ENCODE measurements around the gene NDUFAF3. TPM values are rescaled to one million over a fixed set of nuclear protein-coding genes. Genes with fewer than 3 reads are reported as not detected.
A peak's percentile ranks its signal among the peaks of the same experiment; 100 is the strongest.

Gene NDUFAF3
- total and polyA plus RNA-seq, 12 donors, result 154 to 280 (median 170) TPM

DNA sequence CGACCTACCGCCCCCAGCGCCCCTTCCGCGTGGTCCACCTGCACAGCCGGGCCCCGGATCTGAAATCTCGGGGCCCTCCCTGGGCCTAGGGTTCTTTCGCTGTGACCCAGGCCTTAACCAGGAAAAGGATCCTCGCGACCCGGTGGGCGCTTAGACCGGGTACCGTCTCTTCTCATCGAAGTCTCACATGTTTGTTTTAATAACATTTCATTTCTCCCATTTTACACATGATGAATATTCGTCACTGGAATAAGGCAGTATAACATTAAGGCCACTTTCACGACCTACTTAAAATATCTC lies 3.3 kb upstream of the NDUFAF3 start:
- intact Hi-C loops (cut with DNase I), result no loop called here
- WGBS, 2 donors, result 1 to 4% methylated on average over 18 of the region's 18 CpGs
- Histone ChIP-seq H3K36me3 (peaks cover 0 to 42% (median 22%) of the 10 kb centered on the region in 9 donors), H3K4me3 (peak overlapping the region; percentile 64 to 99 (median 92)), H3K27ac (peak overlapping the region in 9 of 10 donors; percentile 73 to 100 (median 78)), H3K9me3 (no peaks in the 10 kb centered on the region), H3K27me3 (no peaks in the 10 kb centered on the region), H3K4me1 (peaks cover 8 to 53% (median 42%) of the 10 kb centered on the region in 9 donors)
- no peak for ATAC-seq
- no peak for DNase-seq
- TF ChIP-seq, protein P1, sequence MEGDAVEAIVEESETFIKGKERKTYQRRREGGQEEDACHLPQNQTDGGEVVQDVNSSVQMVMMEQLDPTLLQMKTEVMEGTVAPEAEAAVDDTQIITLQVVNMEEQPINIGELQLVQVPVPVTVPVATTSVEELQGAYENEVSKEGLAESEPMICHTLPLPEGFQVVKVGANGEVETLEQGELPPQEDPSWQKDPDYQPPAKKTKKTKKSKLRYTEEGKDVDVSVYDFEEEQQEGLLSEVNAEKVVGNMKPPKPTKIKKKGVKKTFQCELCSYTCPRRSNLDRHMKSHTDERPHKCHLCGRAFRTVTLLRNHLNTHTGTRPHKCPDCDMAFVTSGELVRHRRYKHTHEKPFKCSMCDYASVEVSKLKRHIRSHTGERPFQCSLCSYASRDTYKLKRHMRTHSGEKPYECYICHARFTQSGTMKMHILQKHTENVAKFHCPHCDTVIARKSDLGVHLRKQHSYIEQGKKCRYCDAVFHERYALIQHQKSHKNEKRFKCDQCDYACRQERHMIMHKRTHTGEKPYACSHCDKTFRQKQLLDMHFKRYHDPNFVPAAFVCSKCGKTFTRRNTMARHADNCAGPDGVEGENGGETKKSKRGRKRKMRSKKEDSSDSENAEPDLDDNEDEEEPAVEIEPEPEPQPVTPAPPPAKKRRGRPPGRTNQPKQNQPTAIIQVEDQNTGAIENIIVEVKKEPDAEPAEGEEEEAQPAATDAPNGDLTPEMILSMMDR (IDR thresholded peaks at IDR 0.05), result no peak

DNA sequence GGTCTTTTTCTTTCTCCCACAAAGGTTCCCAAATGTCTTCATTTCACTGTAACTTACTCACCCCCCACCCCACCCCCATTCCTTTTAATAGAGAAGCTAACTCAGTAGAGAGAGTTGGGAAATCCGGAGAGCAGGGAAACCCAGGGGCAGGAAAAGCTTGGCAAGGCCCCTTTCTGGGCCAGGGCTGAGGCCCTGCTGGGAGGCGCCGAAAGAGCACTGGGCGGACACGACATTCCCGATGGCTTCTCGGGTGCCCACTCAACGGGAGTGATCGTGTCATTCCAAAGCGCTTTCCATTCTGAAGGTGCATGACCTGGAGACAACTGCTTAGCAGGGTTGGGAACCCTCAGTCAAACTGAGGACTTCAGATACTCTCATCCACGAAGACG lies 2.0 kb upstream of the NDUFAF3 start:
- DNase-seq, result no peak
- peaks cover 8 to 59% (median 43%) of the 10 kb centered on the region in 9 donors for H3K4me1 ChIP-seq
- H3K9me3 ChIP-seq, result no peaks in the 10 kb centered on the region
- H3K27ac ChIP-seq, result peak overlapping the region in 9 of 10 donors; percentile 99 to 100 (median 100)
- TF ChIP-seq, protein P1 (IDR thresholded peaks at IDR 0.05), result no peak
- intact Hi-C loops (cut with DNase I), result loop anchor here in 3 of 10 donors (2.0 to 10.0 kb wide), 2 partner anchors 31 to 405 kb away; partner anchors contain the start of genes AMT (in 1 of the 3) and NICN1 (in 1 of the 3)
- H3K36me3 ChIP-seq, result peaks cover 0 to 42% (median 27%) of the 10 kb centered on the region in 9 donors
- H3K4me3 ChIP-seq, result peak overlapping the region in 9 of 10 donors; percentile 69 to 99 (median 94)
- WGBS, 2 donors, result 42 to 51% methylated on average over 12 of the region's 12 CpGs
- H3K27me3 ChIP-seq, result no peaks in the 10 kb centered on the region
- ATAC-seq, result no peak

DNA sequence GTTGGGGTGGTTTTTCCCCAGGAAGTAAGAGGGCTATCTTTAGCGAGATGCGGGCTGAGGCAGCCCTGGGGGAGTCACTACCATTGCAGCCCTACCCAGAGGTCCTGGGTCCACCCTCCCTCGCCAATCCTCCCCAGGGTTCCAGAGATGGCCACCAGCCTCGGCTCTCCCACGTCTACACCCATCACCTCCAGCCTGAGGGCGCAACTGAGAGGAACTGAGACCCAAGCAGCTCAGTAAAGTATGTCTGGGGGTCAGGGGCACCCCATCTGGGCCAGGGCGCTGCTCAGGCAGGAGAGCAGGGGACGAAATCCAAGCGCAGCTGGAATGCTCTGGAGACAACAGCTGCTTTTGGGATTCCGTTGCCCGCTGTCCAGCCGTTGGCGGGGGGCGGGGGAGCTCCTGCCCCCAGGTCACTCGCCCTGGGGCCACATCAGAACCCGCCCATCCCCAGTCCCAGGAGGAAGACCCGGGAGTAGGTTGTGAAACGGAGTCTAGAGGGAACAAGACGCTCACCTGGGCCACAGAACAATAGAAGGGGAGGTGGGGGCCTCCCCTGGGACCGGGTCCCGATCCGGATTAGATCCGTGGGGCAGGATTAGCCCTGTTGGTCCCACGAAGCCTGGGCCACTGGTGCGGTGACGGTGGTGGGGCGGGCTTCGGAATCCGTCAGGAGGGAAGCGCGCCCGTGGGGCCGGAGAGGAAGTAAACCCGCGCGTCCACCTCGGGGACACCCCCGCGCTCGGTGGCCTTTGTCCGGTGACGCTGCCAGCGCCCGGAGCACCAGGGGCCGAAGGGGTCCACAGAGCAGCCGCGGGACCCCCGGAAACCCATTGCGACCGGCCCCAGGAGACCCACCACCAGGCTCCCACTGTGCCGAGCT lies 1.4 kb upstream of the NDUFAF3 start:
- peak; percentile 60 to 62 for DNase-seq
- intact Hi-C loops (cut with DNase I), result loop anchor here in 3 of 10 donors (2.0 to 10.0 kb wide), 2 partner anchors 32 to 404 kb away; partner anchors contain the start of genes AMT (in 1 of the 3) and NICN1 (in 1 of the 3)
- Histone ChIP-seq H3K4me3 (peak overlapping the region; percentile 69 to 99 (median 92)), H3K27ac (peak overlapping the region; percentile 98 to 100 (median 100)), H3K36me3 (peaks cover 0 to 42% (median 27%) of the 10 kb centered on the region in 9 donors), H3K9me3 (no peaks in the 10 kb centered on the region), H3K4me1 (peaks cover 8 to 64% (median 49%) of the 10 kb centered on the region in 9 donors), H3K27me3 (no peaks in the 10 kb centered on the region)
- peak; percentile 1 to 29 (median 6) for ATAC-seq
- TF ChIP-seq, protein P1 (IDR thresholded peaks at IDR 0.05), result no peak
- WGBS, 2 donors, result 1 to 2% methylated on average over 51 of the region's 51 CpGs

DNA sequence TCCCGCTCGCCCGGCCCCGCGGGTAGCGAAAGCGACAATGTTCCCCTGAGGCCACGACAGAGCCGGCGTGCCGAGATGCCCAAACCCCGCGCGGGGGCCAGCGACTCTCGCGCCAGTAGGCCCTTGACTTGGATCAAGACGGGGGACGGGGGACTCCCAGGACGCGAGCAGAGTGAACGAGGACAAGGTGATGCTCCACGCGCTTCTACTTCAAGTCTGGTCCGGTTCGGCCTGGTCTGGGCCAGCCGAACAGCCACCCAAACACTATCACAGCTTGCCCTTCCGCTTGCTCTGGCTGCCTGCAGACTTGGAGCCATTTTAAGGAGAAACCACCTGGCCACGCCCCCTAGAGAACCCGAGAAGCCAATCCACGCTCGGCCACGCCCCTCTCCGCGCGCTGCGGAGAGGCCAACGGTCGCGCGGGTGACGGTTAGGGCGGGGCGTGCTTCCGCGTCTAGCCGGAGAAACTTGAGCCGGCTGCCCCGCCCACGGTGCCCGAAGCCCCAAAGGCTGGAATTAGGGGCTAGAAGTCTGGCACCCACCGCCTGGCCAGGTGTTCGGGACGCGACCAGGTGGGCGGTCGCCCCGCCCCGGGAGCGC lies 608 bp upstream of the NDUFAF3 start:
- 0 to 1% methylated on average over 60 of the region's 60 CpGs for WGBS, 2 donors
- peak overlapping the region; percentile 98 to 100 (median 100) for H3K27ac ChIP-seq
- no peaks in the 10 kb centered on the region for H3K27me3 ChIP-seq
- H3K4me1 ChIP-seq, result peaks cover 8 to 71% (median 49%) of the 10 kb centered on the region in 9 donors
- DNase-seq, result peak; percentile 99
- H3K36me3 ChIP-seq, result peaks cover 0 to 42% (median 26%) of the 10 kb centered on the region in 9 donors
- peak overlapping the region; percentile 69 to 99 (median 92) for H3K4me3 ChIP-seq
- no peaks in the 10 kb centered on the region for H3K9me3 ChIP-seq
- TF ChIP-seq, protein P1 (IDR thresholded peaks at IDR 0.05), result no peak
- peak; percentile 86 to 95 (median 92) for ATAC-seq
- intact Hi-C loops (cut with DNase I), result loop anchor here in 3 of 10 donors (2.0 to 10.0 kb wide), 2 partner anchors 33 to 403 kb away; partner anchors contain the start of genes AMT (in 1 of the 3) and NICN1 (in 1 of the 3)

Data from heart right ventricle (tissue), 16 donors.